GM20000 (cell line): ENCODE measurements around the gene IFFO2.
A peak's percentile ranks its signal among the peaks of the same experiment; 100 is the strongest.

Source experiments
- DNase-seq: peaks from one replicate; pipeline ENCODE4 v3.0.0; 2012; ENCODE audit warnings: low spot score
- TF ChIP-seq, protein P1 (sequence below): IDR thresholded peaks from 2 replicates; pipeline ENCODE4 v1.5.1; 2012; ENCODE audit warnings: mild to moderate bottlenecking, control low read depth; ENCODE audit errors: extremely low read depth, missing control alignments

IFFO2 gene

DNA sequence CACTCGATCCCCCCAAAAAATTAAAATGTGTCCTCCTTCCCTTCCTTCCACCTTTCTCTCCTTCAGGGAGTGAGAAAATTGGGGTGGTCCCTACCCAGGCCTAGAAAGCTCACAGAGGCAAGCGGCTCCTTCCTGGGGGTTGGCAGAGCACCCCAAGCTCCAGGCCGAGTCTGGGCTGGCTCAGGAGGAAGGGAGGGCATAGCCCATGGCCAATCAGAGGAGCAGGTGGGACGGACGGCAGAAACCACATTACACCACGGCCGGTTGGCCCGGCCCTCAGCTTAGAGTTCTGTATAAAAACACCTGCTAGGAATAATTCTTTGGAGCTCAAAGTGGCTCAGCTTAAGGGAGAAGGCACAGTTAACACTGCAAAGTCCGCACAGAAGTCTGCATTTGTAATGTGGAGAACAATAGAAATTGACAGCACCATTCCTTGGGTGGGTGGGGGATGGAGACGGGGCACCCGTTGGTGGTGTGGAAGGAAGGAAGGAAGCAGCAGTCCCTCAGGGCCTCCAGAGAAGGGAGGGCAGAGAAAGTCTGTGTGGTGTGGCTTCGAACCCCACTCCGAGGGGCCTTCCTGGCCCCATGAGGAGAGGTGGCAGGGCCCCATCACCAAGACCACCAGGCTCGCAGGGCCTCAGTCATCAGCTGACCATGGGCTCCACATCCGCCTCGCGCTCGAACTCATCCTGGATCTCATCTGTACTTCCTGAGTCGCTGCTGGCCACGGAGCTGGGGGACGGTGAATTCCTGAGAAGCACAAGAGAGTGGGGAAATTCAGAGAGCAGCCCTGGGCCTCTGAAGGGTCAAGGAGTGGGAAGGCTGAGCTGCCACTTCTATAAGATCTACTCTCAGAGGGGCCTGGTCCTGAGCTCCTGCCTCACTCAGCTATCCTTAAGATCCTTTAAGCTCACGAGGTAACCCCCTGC is 48.3 kb downstream of the IFFO2 start:
- TF ChIP-seq, protein P1, sequence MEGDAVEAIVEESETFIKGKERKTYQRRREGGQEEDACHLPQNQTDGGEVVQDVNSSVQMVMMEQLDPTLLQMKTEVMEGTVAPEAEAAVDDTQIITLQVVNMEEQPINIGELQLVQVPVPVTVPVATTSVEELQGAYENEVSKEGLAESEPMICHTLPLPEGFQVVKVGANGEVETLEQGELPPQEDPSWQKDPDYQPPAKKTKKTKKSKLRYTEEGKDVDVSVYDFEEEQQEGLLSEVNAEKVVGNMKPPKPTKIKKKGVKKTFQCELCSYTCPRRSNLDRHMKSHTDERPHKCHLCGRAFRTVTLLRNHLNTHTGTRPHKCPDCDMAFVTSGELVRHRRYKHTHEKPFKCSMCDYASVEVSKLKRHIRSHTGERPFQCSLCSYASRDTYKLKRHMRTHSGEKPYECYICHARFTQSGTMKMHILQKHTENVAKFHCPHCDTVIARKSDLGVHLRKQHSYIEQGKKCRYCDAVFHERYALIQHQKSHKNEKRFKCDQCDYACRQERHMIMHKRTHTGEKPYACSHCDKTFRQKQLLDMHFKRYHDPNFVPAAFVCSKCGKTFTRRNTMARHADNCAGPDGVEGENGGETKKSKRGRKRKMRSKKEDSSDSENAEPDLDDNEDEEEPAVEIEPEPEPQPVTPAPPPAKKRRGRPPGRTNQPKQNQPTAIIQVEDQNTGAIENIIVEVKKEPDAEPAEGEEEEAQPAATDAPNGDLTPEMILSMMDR: no peak
- no peak for DNase-seq

DNA sequence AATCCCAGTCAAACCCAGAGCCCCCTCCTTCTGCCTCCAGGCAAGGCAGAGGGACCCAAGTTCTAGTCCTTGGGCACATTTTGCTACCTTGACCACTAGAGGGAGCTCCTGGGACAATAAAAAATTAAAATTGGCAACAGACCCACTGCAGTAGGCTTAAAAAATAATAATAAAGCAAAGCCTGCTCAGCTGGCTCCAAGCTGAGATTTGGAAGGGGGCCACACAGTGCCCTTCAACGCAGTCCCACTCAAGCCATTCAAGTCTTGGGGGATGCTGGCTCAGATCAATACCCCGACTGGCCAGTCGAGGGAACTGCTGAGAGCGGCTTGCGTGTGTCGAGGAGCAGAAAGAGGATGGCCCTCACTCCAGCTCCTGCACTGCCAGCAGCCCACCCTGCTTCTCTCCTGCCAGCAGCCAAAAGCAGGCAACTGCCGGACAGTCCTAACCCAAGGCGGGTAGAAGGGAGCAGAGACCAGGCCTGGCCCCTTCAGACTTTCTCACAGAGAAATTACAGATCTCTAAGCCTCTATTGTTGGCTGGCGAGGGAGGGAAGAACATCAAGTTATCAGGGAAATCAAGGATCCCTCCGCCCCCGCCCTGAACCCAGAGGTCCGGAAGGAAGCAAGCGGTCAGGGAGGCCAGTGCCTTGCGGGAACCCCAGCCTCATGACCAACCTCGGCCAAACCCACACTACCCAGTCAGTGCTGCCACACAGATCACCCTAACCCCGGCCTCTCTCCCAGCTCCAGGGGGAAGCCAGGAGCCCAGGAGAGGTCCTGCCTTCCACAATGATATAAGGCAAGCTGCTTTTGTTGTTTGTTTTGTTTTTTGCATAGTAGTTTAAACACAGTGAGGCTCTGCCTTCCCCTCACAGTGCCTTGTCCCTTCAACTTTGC is 49.2 kb downstream of the IFFO2 start:
- DNase-seq: peak; percentile 72
- TF ChIP-seq, protein P1: peak; percentile 50

DNA sequence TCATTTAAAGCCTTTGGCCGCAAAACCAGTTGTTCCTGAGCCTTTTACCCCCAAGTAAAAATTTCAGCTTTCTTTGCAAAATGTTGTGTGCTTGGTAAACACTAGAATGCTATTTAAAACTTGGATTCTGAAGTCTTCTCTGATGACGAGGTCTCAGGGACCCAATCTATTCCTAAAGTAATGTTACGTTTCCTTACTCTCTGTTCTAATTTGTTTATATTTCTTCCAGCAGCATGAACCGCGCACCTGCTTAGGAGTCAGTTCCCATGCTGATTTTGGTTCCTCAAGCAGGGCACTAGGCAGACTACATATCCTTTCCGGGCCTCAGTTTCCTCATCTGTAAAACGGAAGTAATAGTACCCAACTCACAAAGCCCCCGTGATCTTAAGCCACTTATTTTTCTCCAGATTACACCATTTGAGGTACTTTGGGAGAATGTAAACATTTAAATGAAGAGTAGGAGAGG is 53.2 kb downstream of the IFFO2 start:
- TF ChIP-seq, protein P1: no peak
- DNase-seq: no peak

DNA sequence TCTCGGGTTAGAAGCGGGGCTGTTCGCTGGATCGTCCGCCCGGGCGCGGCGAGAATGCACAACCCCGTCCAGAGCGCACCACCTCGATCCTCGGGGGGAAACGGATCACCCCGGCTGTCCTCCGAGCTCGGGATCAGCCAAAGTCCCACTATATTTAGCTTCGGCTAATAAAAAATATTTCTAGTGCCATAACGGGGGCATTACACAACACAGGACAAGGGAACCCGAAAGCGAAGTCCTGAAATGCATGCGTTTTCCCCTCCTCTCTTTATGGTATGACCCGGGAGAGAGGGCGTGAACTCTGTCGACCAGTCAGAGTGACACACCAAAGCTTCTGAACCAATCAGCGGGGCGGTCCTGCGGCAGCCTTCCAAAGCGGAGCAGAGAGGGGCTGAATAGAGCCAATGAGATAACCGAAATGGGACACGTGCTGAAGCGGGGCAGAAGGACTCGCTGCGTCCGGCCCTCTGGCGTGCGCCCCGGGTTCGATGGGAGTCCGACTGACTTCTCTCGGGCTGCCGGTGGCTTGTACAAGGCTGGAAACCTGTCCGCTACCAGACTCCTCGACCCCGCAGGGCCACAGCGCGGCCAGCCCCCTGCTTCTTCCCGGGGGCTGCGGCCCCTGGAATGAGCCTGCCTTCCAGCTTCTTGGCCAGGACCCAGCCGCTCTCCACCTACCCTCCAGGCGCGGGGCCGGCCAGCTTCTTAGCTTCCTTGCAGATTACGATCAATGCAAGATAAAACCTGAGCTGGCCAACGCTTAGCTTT is 53.8 kb downstream of the IFFO2 start, which contains the start of gene ALDH4A1:
ALDH4A1 (minus strand) TSS at position 33 of the 768 bp plus-strand sequence; CDS start at position 1, 32 bp downstream.
- TF ChIP-seq, protein P1: no peak
- peak; percentile 99 for DNase-seq

DNA sequence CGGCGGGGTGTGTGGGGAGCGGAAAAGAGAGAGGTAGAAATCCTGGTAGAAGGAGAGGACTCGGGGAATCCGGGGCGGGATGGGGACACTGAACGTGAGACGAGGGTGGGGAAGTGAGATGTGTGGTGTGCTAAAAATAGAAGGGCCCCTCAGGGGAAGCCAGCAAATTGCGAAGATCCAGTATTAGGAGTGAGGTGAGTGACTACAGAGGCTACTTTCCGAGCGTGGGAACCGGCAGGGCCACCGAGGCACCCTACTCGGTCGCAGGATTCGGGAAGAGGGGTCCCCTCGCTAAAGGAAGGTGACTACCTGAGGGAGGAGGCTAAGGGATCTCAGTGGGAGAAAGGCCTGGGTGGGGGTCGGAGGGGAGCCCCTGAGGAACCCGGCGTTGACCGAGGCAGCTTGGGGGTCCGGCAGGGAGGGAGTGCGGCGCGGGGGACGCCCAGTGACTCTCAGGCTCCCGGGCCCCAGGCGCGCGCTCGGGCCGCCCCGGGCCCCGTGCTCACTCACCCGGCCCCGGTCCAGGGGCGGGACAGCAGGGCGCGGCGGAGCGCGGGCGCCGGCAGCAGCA is 54.4 kb downstream of the IFFO2 start:
- TF ChIP-seq, protein P1: no peak
- DNase-seq: peak; percentile 37

DNA sequence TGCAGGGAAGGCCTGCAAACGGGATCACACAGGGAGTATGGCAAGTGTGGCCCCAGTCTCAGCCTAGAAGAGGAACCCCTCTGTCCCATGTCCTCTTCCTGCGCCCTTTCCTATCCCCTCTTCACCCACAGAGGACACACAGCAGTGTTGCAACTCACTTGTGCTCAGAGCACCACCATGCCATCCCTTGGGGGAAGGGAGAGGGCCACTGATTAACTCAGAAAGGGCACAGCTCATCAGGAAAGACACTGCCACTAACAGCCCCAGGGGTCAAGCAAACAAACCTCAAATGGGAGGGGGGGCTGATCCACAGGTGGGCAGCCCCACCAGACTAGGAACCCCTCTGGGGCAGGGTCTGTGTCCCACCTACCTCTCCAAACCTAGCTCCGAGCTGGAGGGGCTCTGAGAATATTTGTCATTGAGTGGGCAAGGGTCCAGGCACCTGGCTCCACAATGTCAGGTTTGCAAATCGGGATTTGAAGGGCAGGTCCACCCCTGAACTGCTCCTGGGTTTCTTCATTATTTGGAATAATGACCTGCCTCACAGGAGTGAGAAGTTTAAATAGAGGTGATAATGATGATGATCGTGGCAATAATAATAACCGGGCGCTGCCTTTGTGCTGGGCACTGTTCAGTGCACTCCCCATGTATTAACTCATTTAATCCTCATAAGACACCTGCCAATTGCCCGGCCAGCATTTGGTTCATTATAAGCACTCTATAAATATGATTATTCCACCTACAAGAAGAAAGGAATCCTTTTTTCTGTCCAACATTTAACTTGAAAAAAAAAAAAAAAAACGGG is 55.1 kb downstream of the IFFO2 start:
- TF ChIP-seq, protein P1: no peak
- no peak for DNase-seq
